Nephron progenitor cell (in vitro differentiated cells): ENCODE measurements around the gene ALS2CL.

Source experiments
- DNase-seq: peaks from one replicate; pipeline ENCODE4 v3.0.0; 2021
- H3K27ac Mint-ChIP-seq: 2 replicates; pipeline ENCODE4 v1.8.0; 2021; ENCODE audit warnings: mild to moderate bottlenecking, moderate library complexity, mixed read lengths
- H3K27me3 Mint-ChIP-seq: 2 replicates; pipeline ENCODE4 v1.8.0; 2021; ENCODE audit warnings: mild to moderate bottlenecking, low read depth, mixed read lengths; ENCODE audit not compliant: poor library complexity
- H3K36me3 Mint-ChIP-seq: 2 replicates; pipeline ENCODE4 v1.8.0; 2021; ENCODE audit warnings: low read depth, mixed read lengths
- H3K4me1 Mint-ChIP-seq: 2 replicates; pipeline ENCODE4 v1.8.0; 2021; ENCODE audit warnings: mixed read lengths
- H3K4me3 Mint-ChIP-seq: 2 replicates; pipeline ENCODE4 v1.8.0; 2021; ENCODE audit warnings: mild to moderate bottlenecking, moderate library complexity, mixed read lengths
- H3K9me3 Mint-ChIP-seq: 2 replicates; pipeline ENCODE4 v1.8.0; 2021; ENCODE audit warnings: mild to moderate bottlenecking, moderate library complexity, mixed read lengths
- TF ChIP-seq, protein P1 (sequence below): fragments of 200-600 bp; sonication (generic); IDR thresholded peaks from 2 replicates; pipeline ENCODE4 v1.5.0; 2021; ENCODE audit warnings: antibody characterized with exemption

ALS2CL gene

DNA sequence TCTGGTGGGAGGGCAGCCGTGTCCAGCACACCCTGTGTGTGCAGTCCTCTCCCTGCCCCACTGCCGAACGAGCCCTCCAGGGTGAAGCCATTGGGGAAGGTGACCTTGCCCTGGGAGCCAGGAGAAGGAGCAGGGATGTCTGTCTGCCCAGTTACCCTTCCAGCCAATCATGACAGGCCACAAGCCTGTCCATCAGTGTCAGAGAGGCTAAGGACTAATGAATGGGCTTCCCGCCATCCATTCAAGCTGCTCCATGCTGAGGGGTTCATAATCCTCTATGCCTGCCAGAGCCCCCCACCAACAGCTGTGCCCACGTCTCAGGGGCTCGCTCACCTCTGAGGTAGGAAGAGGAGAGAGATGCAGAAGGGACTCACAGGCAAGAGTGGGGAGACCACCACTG is 15.2 kb downstream of the ALS2CL start:
- no peak for DNase-seq
- H3K9me3 Mint-ChIP-seq = no peaks in the 10 kb centered on the region
- H3K36me3 Mint-ChIP-seq = no peaks in the 10 kb centered on the region
- TF ChIP-seq, protein P1, sequence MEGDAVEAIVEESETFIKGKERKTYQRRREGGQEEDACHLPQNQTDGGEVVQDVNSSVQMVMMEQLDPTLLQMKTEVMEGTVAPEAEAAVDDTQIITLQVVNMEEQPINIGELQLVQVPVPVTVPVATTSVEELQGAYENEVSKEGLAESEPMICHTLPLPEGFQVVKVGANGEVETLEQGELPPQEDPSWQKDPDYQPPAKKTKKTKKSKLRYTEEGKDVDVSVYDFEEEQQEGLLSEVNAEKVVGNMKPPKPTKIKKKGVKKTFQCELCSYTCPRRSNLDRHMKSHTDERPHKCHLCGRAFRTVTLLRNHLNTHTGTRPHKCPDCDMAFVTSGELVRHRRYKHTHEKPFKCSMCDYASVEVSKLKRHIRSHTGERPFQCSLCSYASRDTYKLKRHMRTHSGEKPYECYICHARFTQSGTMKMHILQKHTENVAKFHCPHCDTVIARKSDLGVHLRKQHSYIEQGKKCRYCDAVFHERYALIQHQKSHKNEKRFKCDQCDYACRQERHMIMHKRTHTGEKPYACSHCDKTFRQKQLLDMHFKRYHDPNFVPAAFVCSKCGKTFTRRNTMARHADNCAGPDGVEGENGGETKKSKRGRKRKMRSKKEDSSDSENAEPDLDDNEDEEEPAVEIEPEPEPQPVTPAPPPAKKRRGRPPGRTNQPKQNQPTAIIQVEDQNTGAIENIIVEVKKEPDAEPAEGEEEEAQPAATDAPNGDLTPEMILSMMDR = no peak
- no peak overlapping the region for H3K4me3 Mint-ChIP-seq
- H3K27me3 Mint-ChIP-seq = peaks cover 6% of the 10 kb centered on the region
- H3K4me1 Mint-ChIP-seq = peaks cover 43% of the 10 kb centered on the region
- no peak overlapping the region for H3K27ac Mint-ChIP-seq

DNA sequence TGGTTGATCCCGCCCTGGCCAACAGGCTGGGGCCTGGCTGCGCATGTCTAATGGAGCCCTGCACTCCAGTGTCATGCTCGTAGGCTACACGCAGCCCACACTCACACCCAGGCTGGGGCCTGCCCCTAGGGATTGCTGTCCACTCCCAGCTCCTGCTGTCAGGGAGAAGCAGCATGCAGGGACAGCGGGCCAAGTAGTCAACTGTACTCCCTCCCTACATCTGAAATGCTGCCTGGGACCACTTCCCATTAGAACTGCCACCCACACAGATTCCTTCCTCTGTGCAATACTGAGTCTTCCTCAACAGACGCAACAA is 16.1 kb downstream of the ALS2CL start:
- Mint-ChIP-seq H3K27ac (peak overlapping the region; percentile 36), H3K9me3 (no peaks in the 10 kb centered on the region), H3K4me1 (peaks cover 44% of the 10 kb centered on the region), H3K4me3 (no peak overlapping the region), H3K36me3 (no peaks in the 10 kb centered on the region), H3K27me3 (peaks cover 6% of the 10 kb centered on the region)
- no peak for DNase-seq
- TF ChIP-seq, protein P1 = no peak

DNA sequence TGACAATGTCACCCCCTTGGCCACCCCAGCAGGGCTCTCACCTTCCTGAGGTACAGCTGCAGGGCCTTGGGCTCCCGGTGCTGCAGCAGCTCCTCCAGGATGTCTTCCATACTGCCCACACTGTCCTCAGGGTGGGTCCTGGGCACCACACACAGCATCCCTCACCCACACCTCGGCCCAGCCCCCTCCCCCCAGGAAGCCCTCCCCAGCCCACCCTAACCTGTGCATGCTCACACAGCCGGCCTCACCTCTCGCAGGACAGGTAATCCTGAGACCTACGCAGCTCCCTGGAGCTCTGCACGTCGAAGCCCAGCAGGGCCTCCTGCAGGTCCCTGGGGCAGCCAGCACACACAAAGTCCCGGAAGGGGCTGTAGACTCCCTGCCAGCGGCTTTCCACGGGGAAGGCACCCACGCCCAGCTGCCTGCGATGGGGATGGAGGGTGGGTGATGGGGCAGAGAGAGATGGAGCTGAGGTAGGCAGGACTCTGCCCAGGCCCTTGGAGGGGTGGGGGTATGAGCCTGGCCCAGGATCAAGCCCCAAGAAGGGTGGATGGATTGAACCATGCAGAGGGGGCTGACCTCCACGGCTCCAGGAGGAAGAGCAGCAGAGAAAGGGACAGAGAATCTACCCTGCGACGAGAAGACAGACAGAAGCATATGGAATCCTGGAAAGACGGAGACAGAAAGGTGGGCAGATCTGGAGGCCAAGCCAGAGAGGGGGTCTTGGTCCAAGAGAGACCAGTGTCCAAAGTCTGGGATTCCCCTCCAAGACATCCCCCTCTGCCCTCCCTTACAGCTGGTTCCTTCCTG is 16.7 kb downstream of the ALS2CL start:
- no peaks in the 10 kb centered on the region for H3K9me3 Mint-ChIP-seq
- peaks cover 6% of the 10 kb centered on the region for H3K27me3 Mint-ChIP-seq
- DNase-seq = no peak
- peaks cover 39% of the 10 kb centered on the region for H3K4me1 Mint-ChIP-seq
- H3K27ac Mint-ChIP-seq = no peak overlapping the region
- TF ChIP-seq, protein P1 = no peak
- H3K36me3 Mint-ChIP-seq = no peaks in the 10 kb centered on the region
- no peak overlapping the region for H3K4me3 Mint-ChIP-seq

DNA sequence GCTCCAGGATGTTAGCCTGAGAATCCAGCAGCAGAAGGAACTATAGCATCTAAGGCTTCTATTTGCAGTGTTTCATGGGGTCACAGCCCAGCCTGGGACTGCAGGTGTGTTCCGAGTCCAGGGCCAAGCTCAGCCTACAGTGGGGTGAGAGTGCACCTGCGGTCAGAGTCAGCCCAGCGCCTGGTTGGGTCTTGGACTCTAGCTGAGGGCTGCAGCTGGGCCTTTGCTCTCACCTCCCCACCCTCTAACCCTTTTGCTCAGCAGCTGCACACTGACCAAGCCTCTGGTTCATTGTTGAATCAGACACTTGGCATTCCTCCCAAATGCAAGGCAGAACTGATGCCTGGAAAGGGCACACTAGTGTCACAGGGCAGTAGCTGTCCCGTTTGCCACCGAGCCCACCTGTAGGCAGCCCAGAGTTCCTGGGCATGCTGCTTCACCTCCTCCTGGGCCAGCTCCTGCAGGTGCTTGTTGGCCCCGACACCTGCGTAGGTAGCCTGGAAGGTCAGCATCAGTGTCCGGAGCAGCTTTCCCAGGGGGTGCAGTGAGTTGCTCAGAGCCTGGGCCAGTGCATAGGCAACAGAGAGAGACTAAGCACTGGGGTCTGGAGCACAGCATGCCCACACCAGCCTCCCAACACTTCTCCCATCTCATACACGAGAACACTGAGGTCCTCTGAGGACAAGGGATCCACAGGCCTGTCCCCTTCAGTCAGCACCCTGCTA is 17.5 kb downstream of the ALS2CL start:
- Mint-ChIP-seq H3K27ac (no peak overlapping the region), H3K4me1 (peaks cover 36% of the 10 kb centered on the region), H3K36me3 (no peaks in the 10 kb centered on the region), H3K9me3 (no peaks in the 10 kb centered on the region), H3K27me3 (peaks cover 6% of the 10 kb centered on the region), H3K4me3 (no peak overlapping the region)
- DNase-seq = peak; percentile 0
- TF ChIP-seq, protein P1 = no peak

DNA sequence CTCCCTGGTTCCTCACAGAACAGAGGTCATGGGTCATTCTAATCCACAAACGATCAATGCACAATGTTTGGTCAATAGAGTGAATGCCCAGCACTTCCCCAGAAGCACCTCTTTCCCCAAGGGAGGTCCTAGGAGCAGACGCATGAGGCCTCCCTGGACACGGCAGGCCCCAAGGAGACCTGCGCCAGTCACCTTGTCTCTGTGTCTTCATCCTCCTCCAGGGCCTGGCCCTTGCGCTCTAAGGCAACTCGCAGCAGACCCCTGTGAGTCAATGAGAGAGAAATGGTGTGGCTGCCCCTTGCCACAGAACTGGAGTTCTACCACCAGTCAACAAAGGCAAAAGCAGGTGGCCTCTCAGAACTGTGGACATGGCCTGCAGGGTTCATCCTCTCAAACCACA is 18.1 kb downstream of the ALS2CL start:
- DNase-seq = peak; percentile 0
- no peaks in the 10 kb centered on the region for H3K36me3 Mint-ChIP-seq
- H3K9me3 Mint-ChIP-seq = no peaks in the 10 kb centered on the region
- H3K4me3 Mint-ChIP-seq = no peak overlapping the region
- TF ChIP-seq, protein P1 = no peak
- H3K27me3 Mint-ChIP-seq = peaks cover 6% of the 10 kb centered on the region
- peaks cover 36% of the 10 kb centered on the region for H3K4me1 Mint-ChIP-seq
- no peak overlapping the region for H3K27ac Mint-ChIP-seq
